Fibroblast of skin of scalp (primary cell): ENCODE measurements around the gene GDF9.
"Not testable (repeated sequence)": the region's sequence is repeated elsewhere in the genome, so short reads cannot be mapped to it uniquely, and the experiment has no call there.

Source experiments
- DNase-seq: peaks from one replicate; pipeline ENCODE4 v3.0.0-alpha.2; 2013

GDF9 gene

DNA sequence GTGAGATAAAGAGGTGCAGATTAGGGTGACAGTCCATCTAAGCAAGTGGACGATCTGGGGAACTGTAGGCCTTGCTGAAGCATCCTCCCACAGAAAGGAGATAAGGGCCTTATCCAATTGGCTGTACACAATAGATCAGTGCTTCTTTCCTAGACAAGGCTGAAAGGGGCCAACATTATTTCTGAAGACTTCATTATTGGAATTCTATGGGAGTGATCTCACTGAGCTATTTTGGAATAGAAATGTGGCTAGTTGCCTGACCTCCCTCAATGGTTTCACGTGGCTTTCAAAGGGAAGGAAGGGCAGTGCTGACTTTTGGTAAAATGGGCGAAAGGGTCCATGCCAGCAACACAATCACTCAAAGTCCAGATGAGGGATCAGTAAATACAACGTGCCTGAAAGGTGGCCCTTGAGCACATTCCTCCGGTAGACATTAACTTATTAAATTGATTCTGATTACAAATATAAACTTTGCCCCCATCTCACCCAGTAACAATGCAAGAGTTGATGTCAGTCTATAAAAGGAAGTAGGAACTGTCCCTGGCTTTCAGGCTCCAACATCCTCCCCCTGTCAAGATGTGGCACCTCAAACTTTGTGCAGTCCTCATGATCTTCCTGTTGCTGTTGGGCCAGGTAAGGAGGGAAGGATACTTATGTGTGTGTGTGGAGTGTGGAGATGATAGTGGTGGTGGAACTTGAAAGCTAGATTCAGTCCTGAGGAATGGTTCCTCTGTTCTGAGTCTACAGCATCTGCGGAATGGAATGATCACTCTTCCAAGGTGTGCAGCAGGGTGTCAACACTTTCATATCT is 7.1 kb upstream of the GDF9 start, which contains the start of gene LEAP2:
Gene LEAP2, plus strand, starts transcription at position 550 of the 811 bp plus-strand sequence. Its CDS starts 27 bp downstream, at position 577.
- no peak for DNase-seq

DNA sequence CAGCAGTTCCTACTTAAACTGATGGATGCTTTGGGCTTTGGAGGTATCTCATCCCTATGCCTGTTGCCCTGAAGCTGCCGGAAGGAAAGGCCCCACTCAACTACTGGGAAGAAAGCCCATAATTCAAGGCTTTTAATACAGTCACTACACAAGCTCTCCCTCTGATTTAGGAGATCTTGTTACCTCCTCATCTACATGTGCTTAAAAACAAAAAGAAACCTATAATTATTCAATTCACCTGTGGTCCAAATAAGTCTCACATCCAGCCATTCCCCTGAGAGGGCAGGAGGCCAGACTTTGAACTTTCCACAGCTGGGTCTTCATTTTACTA is 6.5 kb upstream of the GDF9 start:
- DNase-seq = no peak

DNA sequence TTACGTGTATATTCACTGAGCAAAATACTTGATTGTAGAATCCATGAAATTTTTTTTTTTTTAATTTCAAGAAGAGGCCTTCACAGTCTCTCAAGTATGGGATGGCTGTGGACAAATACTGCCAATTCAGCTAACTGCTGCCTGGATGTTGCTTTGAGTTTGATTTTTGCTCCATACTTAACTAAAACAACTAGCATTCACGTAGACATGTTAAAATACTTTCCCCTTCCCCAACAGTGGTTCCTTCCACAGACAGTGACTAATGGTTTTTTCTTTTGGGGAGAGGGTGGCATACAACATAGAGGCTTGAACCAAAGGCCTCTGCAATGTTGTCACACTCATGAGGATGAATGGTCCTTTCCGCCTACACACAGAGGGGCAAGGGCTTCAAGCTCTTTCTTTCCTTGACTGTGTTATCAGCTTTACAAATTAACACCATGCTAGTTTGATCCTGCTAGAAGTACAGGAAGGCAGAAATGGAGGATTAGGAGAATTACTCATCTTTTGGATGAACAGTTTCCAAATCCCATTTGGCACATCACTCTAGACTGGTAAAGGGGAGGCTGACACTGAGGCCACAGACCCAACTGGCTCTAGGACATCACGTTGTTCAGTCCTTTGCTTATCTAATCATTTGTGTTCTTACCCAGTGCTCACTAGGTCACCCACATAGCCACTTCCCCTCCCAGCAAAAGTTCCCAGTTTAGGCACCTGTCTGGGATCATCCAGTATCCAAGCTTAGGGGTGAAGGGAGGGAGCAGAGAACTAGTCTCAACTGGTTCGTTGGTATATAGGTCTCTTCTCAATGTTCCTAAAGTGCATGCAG is 5.4 kb upstream of the GDF9 start:
- DNase-seq = no peak

DNA sequence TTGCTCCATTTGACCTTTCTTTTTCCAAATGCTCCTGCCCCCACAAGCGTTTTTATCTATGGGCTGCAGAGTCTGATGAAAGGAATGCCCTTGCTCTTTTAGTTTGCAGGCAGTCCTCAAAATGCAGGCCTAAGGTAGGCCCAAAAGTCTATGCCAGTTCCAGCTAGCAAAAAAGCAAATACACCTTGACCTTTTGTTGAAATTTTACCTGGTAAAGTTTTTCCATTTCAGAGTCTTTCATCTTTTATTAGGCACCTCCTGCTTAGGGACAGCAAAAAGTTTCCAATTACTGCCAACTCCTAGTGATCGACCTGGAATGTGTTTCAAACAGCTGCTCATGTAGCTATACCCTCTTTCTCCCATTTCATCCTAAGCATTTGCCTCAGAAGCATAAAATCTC is 4.5 kb upstream of the GDF9 start:
- no peak for DNase-seq

DNA sequence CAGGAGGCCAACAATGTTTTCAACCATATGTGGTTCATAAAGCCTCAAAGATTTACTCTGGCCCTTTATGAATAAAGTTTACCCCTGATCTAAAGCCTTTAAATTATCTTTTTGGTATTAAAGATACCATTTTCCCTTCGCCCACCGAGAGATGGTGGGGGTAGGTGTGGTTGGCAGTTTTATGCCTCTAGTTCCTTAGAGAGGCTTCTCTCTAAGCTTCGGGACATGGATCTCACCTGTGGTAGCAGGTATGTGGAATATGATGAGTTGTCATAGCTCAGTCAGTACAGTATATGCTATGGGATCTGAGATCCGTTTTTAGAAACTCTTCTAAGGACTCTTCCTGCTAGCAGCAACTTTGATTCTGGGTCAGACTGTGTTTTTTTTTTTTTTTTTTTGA is 2.5 kb upstream of the GDF9 start:
- DNase-seq = no peak

DNA sequence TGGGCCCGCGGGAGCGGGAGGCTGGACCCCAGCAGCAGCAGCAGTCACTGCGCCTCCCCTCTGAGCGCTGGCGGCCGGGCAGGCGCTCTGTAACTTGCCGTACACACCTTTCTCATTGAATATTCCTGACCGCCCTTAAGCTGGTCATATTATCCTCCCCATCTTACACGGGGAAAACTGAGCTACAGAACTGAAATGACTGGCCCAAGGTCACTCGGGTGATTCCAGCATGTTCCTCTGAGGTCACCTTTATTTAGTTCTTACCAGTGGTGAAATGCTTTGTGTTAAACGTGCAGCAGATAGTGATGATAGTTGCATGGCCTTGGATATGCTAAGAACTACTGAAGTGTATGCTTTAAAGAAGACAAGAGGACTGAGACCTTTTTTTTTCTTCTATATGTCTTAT is 780 bp upstream of the GDF9 start:
- DNase-seq = no peak

DNA sequence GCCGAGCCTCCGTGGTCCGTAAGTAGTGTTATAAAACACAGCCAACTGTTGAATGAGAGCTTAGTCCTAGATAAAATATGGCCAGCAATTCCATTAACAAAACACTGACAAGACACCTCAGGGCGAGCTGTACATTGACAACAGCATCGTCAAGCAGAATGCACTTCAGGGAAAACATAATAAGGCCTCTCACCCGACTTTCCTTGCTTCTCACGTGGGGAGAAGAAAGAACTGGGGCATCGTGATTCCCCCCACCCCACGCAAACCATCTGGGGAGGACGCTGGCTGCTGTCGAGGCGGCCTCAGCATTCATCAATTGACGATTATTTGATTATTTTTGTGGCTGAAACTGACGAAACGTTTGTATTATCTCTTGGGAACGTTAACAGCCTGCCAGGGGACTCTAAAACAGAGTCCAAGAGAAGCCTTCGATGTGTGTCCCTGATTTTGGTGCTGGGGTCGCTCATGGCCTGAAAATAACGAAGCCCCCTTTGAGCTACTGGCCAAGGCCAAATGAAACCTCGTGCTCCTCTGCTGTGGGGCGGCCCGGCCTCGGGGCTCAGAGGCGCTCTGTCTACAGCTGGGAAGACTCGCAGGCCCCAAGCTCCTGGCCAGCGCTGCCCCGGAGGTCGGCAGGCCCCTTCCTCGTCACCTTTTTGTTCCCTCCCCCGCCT is 464 bp downstream of the GDF9 start:
- DNase-seq = no peak

DNA sequence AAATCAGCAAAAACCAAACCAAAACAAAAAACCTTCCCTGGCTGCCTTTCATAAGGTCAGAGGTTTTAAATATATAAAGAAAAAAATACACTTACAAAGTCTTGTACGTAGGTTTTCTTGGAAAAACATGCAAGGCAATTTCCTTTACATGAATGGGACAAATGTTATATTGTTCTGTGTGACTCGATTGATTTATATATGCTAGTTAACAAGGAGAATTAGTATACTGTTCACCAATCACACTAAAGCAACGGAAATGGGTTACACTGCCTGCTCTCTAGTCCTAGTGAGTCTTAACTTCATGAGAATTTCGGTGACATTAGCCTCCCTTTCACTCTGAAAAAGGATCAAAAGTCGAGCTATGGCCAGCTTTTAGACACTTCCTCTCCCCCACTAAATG is 5.5 kb downstream of the GDF9 start:
- DNase-seq = no peak

DNA sequence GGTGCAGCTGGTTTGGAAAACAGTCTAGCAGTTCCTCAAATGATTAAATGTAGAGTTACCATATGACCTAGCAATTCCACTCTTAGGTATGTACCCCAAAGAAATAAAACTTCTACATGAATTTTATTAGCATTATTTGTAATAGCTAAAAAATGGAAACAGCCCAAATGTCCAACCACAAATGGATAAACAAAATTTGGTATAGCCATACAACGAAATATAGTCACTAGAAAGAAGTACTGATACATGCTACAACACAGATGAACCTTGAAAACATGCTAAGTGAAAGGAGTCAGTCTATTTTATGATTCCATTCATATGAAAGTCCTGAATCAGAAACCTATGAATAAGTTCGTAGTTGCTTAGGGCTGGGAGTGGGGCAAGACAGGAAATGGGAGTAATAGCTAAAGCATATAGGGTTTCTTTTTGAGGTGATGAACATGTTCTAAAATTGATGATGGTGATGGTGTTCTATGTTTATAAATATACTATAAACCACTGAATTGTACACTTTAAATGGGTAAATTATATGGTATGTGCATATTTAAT is 6.3 kb downstream of the GDF9 start:
- DNase-seq = no peak

DNA sequence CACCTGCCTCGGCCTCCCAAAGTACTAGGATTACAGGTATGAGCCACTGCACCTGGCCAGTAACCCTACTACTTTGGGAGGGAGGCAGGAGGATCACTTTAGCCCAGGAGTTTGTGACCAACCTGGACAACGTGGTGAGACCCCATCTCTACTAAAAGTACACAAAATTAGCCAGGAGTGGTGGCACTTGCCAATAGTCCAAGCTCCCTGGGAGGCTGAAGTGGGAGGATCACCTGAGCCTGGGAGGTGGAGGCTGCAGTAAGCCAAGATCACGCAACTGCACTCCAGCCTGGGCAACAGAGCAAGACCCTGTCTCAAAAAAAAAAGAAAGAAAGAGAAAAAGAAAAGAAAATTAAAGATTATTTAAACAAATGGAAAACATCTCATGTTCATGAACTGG is 10.3 kb downstream of the GDF9 start:
- DNase-seq = no peak

DNA sequence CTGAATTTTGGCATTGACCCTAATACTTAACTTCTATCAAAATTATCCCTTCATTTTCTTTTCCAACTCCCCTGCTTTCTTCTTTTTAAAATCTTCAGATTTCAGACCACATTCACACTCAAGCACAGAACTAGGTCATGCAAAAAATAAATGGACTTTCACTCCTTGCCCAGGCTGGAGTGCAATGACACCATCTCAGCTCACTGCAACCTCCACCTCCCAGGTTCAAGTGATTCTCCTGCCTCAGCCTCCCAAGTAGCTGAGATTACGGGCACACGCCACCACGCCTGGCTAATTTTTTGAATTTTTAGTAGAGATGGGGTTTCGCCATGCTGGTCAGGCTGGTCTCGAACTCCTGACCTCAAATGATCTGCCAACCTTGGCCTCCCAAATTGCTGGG is 11.3 kb downstream of the GDF9 start:
- DNase-seq = not testable (repeated sequence)

DNA sequence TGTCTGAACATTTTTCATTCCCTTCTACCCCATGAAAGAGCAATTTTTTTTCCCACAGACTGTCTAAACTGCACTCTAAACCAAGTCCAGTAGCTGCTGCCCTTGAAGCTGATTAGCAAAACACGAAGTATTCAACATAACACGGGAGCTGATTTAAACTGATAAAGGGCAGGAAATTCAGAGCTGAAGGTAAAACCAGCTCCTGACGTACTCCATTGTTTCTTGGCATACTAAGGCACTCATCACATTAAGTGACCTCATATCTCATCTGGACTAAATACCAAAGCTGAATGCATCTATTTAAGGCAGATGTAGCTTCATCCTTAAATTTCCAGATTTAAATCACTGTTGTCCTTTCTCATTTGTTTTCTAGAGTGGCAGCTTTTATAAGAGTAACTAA is 12.0 kb downstream of the GDF9 start:
- DNase-seq = no peak

DNA sequence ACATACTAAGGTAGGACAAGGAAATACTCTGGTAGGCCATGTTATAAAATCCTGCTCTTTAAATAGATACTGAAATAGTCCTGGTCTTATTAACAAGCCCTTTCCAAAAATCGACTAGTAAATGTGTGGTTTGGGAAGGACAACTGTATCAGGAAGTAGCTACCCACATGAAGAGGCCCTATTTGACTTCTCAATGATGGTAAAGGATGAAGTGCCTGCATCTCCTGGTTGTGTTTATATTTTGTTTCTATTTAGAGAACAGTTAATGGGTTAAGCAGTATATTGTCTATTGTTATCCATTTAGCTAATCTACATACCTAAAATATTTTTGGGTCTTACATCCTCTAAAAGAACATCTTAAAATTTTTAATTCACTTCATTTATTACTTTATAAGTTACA is 12.5 kb downstream of the GDF9 start:
- DNase-seq = no peak

DNA sequence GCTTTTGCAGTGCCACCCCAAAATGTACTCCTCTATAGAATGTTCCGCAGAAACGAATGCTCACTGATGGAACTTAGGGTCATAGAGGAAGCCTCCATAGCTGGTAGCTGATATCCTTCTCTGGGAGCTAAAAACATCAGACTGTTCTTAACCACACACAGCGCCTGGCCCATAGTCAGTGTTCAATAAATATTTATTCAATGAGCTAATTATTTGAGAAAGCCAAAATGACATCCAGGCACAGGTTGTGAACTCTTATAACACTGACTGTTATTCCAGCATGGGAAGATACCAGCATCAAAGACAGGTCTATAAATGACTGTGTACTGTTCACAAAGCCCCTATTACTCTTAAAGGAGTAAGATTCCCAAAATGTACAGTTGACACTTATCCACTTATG is 12.9 kb downstream of the GDF9 start:
- no peak for DNase-seq

DNA sequence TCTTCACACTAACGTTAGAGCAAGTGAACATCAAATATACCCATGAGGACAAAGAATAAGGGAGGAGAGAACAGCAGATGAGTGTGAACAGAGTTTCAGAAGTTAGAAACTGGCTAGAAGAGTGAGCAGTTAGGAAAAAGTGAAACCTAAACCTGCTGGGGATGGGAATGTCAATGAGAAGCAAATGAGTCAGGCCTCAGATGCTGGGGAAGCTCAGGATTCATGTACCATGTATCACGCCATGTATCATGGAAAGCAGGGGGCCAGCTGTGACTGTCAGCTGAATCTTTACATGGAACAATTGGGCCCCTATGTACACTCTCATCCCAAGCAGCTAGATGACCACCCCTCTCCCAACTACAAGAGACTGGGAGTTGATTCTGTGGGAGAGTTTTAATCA is 16.2 kb downstream of the GDF9 start:
- peak; percentile 38 for DNase-seq

DNA sequence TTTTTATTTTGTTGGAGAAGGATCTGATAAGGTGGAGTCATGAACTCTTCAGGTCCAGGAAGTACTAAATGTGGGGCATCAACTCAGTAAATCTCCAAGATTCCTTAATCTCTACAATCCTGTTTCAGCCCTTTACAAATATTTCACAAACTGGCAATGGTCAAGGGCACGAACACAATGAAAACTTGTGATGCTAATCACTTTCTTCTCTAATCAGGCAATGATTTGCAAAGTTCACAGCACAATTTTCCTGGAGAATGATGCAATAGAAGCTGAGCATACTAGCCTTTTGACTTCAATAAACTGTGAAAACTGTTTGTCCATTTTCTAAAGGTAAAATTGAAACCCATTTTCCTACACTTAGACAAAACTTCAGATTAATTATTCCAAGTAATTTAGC is 16.9 kb downstream of the GDF9 start:
- DNase-seq = no peak

DNA sequence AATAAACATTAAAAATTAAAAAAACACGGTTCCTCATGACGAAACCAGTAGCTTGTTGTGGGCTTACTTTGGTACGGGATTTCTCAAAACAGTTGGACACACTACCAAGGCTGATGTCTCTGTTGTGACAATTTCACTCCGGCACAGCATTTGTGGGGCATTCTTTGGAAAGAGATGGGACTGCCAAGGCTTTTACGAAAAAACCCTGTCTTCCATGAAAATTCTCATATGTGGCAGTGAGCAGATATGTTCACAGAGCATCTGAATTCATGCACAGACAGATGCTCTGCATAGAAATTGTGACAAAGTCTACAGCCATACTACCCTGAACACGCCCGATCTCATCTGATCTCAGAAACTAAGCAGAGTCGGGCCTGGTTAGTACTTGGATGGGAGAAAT is 18.0 kb downstream of the GDF9 start:
- DNase-seq = no peak

DNA sequence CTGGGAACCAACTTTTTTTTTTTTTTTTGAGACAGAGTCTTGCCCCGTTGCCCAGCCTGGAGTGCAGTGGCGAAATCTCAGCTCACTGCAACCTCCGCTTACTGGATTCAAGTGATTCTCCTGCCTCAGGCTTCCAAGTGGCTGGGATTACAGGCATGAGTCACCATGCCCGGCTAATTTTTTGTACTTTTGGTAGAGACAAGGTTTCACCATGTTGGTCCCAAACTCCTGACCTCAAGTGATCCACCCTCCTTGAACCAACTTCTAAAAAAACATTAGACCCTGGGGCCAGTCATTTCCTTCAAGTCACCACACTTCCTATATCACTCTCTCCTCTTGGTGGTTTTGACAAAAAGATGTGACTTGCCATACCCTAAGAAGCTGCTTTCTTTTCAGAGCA is 25.0 kb downstream of the GDF9 start:
- DNase-seq = no peak

DNA sequence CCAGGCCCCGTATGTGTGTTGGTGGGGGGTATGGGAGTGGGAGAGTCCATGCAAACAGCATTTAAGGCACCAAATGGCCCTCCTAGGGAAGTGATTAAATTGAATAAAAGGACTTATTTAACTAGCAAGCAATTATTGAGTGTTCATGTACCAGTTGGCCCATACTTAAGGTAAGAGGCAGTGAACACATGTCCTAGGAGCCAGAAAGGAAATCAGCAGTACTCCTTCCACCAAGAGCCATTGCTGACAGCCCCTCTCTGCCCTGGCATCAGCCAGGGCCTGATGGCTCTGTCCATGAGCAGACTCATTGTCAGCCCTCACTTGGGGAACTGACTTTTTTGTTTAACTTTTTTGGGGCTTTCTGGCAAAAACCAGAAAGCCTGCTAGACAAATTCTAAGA is 25.4 kb downstream of the GDF9 start:
- no peak for DNase-seq

DNA sequence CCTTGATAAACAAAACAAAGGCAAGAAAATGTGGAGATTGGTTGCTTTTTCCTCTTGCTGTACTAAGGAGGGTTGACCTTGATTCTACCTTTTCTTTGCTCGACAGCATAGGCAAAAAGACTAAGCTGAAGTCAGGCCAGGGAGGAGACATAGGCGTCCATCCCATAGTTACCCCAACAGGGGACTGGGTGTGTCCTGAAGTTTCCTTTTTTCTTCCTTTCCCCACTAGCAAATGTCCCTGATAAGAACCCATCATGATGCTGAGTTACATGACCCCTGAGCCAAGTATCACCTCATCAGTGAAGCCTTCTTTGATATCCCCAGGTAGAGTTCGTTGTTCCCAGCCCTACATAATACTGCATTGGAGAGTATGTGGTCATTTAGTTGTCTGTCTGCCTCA is 26.0 kb downstream of the GDF9 start:
- DNase-seq = no peak

DNA sequence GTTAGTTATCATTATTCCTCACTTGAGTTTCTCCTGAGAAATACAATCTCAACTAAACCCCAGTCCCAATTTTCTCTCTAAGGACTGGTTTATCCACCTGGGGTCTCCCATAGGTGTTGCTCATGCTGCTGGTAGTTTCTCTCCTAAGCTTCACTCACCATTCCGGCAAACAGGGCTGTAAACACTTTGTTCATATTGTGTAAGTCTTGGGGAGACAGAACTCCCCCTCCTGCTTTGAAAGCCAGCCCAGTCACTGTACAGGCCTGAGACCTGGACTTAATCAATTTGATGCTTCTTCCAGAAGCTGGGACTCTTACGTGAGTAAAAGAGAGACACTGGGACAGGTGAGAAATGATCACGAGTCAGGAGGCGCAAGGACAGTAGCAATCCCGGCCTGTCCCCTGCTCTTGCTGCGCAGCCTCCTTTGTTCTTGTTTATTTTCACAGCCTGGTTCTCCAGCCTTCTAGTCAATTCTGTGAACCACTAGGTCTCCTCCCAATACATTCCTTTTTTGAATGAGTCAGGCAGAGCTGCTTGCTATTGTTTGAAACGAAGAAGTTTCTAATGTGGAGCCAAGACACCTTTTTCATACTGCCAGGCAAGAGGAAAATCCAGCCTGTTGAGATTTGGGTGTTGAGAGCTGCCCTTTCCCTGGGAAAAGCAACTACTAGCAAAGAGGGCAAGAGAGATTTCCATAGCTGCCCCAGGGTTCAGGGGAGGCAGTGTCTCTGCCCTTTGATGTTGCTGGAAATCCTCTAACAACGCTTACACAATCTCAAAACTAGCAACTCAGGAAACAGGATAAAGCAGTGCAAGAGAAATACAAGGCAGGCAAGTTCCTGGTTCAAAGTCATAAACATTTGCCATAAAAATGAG is 26.6 kb downstream of the GDF9 start:
- DNase-seq = peak; percentile 34
